Loucy (cell line): ENCODE results near the gene WRAP73.

Source experiments
- H2AFZ ChIP-seq: fragments of 200-600 bp; sonication (generic); 2 replicates; pipeline ENCODE4 v1.6.0; 2016; ENCODE audit warnings: antibody characterized with exemption, mild to moderate bottlenecking, low read length, moderate library complexity
- H3F3A ChIP-seq: fragments of 200-600 bp; 2 replicates; pipeline ENCODE4 v1.6.0; 2016; ENCODE audit warnings: antibody characterized with exemption, low read depth, mild to moderate bottlenecking
- H3K27me3 ChIP-seq: fragments of 200-600 bp; sonication (generic); 2 replicates; pipeline ENCODE4 v1.6.1; 2014; ENCODE audit warnings: low read length, mild to moderate bottlenecking; ENCODE audit not compliant: insufficient read depth, poor library complexity, severe bottlenecking
- H3K36me3 ChIP-seq: fragments of 200-600 bp; sonication (generic); 2 replicates; pipeline ENCODE4 v1.6.1; 2016; ENCODE audit warnings: low read length; ENCODE audit not compliant: insufficient read depth
- H3K4me1 ChIP-seq: fragments of 200-600 bp; sonication (generic); 2 replicates; pipeline ENCODE4 v1.5.1; 2014; ENCODE audit warnings: low read length, mild to moderate bottlenecking; ENCODE audit not compliant: insufficient read depth, poor library complexity, severe bottlenecking
- H3K4me2 ChIP-seq: fragments of 200-600 bp; sonication (generic); 2 replicates; pipeline ENCODE4 v1.6.0; 2014; ENCODE audit warnings: antibody characterized with exemption, low read length, low read depth, mild to moderate bottlenecking; ENCODE audit not compliant: poor library complexity, severe bottlenecking
- H3K4me3 ChIP-seq: fragments of 200-600 bp; sonication (generic); 2 replicates; pipeline ENCODE4 v1.5.1; 2014; ENCODE audit warnings: low read length, mild to moderate bottlenecking, mixed read lengths; ENCODE audit not compliant: poor library complexity, severe bottlenecking
- H3K79me2 ChIP-seq: fragments of 200-600 bp; sonication (generic); 2 replicates; pipeline ENCODE4 v1.6.1; 2014; ENCODE audit warnings: low read length; ENCODE audit not compliant: insufficient read depth
- H3K9ac ChIP-seq: fragments of 200-600 bp; sonication (generic); 2 replicates; pipeline ENCODE4 v1.6.0; 2014; ENCODE audit warnings: mild to moderate bottlenecking, low read depth, low read length, moderate library complexity; ENCODE audit not compliant: poor library complexity, severe bottlenecking
- H3K9me2 ChIP-seq: fragments of 200-600 bp; sonication (generic); replicated peaks from 2 replicates; pipeline ENCODE4 v1.6.1; 2016; ENCODE audit warnings: low read depth, low read length, mixed read lengths
- H3K9me3 ChIP-seq: fragments of 200-600 bp; sonication (generic); 2 replicates; pipeline ENCODE4 v1.6.1; 2014; ENCODE audit warnings: mild to moderate bottlenecking, antibody characterized with exemption, low read length, low read depth; ENCODE audit not compliant: insufficient read depth
- H4K20me1 ChIP-seq: fragments of 200-600 bp; sonication (generic); 2 replicates; pipeline ENCODE4 v1.6.0; 2014; ENCODE audit warnings: antibody characterized with exemption, low read length, mild to moderate bottlenecking; ENCODE audit not compliant: insufficient read depth, poor library complexity, severe bottlenecking
- EZH2phosphoT487 ChIP-seq: fragments of 200-600 bp; IDR thresholded peaks from 2 replicates; pipeline ENCODE4 v1.6.1; 2018; ENCODE audit warnings: antibody characterized with exemption, mild to moderate bottlenecking, moderate library complexity, borderline replicate concordance
- TF ChIP-seq, protein P1 (sequence below): fragments of 200-600 bp; sonication (generic); conservative IDR thresholded peaks from 2 replicates; pipeline ENCODE4 v1.5.1; 2014; ENCODE audit warnings: mild to moderate bottlenecking, antibody characterized with exemption, low read length

WRAP73 gene

GRCh38 chr1:3679799-3680453 is 30.0 kb upstream of the WRAP73 start:
- Histone ChIP-seq H4K20me1 (no peaks in the 10 kb centered on the region), H3K4me2 (no peak overlapping the region), H3K9me3 (no peaks in the 10 kb centered on the region), H3K36me3 (no peaks in the 10 kb centered on the region), H3K4me1 (peaks cover 21% of the 10 kb centered on the region), H3F3A (no peaks in the 10 kb centered on the region), H2AFZ (no peak overlapping the region), H3K9me2 (no peaks in the 10 kb centered on the region), H3K4me3 (no peak overlapping the region), H3K27me3 (no peaks in the 10 kb centered on the region), H3K9ac (no peak overlapping the region), H3K79me2 (no peaks in the 10 kb centered on the region)
- TF ChIP-seq, protein P1, sequence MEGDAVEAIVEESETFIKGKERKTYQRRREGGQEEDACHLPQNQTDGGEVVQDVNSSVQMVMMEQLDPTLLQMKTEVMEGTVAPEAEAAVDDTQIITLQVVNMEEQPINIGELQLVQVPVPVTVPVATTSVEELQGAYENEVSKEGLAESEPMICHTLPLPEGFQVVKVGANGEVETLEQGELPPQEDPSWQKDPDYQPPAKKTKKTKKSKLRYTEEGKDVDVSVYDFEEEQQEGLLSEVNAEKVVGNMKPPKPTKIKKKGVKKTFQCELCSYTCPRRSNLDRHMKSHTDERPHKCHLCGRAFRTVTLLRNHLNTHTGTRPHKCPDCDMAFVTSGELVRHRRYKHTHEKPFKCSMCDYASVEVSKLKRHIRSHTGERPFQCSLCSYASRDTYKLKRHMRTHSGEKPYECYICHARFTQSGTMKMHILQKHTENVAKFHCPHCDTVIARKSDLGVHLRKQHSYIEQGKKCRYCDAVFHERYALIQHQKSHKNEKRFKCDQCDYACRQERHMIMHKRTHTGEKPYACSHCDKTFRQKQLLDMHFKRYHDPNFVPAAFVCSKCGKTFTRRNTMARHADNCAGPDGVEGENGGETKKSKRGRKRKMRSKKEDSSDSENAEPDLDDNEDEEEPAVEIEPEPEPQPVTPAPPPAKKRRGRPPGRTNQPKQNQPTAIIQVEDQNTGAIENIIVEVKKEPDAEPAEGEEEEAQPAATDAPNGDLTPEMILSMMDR = no peak
- TF ChIP-seq EZH2phosphoT487 = no peak

DNA sequence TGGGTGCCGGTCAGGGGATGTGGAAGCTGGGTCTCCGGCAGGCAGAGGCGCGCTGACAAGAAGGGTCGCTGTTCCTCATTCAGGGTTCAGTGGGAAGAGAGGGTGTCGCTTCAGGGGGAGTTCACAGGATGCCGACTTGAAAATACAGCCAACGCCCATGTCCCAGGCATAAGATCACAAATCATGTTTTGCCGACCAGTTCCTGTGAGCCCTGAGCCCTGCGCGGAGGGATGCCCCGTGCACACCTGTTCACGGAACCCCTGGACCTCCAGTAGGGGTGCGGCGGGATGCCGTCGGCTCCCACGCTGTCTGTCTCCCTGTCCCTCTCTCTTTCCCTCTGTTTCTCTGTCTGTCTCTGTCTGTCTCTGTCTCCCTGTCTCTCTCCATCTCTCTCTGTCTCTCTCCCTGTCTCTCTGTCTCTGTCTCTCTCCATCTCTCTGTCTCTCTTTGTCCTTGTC is 29.2 kb upstream of the WRAP73 start:
- no peak overlapping the region for H3K4me2 ChIP-seq
- H3K4me3 ChIP-seq = no peak overlapping the region
- no peaks in the 10 kb centered on the region for H3K79me2 ChIP-seq
- H3K36me3 ChIP-seq = no peaks in the 10 kb centered on the region
- no peaks in the 10 kb centered on the region for H3K27me3 ChIP-seq
- H2AFZ ChIP-seq = no peak overlapping the region
- TF ChIP-seq, protein P1 = no peak
- TF ChIP-seq EZH2phosphoT487 = no peak
- H3F3A ChIP-seq = no peaks in the 10 kb centered on the region
- no peak overlapping the region for H3K9ac ChIP-seq
- H3K9me2 ChIP-seq = no peaks in the 10 kb centered on the region
- H4K20me1 ChIP-seq = no peaks in the 10 kb centered on the region
- H3K9me3 ChIP-seq = no peaks in the 10 kb centered on the region
- H3K4me1 ChIP-seq = peaks cover 21% of the 10 kb centered on the region

DNA sequence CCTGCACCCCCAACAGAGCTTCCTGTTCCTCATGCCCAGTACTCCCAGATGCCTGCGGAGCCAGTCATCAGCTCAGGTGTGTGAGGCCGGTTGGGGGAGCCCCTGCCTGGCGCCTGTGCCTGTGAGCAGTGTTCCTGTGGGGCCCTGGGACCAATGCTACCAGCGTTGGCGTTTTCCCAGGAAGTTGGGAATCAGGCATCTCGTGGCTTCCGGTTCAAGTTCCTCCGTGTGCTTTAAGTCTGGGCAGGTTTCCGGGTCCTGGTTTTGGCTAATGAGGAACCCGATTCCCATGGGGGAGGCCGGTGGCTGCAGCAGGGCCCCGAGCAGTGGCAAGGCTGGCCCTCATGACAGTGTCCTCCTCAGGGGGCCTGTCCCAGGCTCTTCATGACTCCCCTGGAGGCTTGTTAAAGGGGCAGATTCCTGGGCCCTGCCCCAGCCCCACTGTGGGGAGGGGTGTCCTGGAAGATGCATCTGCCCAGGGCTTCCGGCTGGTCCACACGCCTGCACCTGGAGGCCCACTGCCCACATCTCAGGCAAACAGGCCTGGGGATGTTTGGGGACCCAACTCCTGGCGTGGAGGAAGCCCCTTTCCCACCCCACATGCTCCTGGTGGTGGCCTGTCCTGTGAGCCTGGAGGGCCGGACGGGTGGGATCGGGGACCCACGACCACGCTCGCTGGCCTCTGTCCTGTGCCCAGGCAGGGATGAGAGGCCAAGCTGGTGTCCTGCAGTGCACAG is 28.6 kb upstream of the WRAP73 start:
- no peaks in the 10 kb centered on the region for H3K79me2 ChIP-seq
- H3K4me3 ChIP-seq = no peak overlapping the region
- no peaks in the 10 kb centered on the region for H3K36me3 ChIP-seq
- peak overlapping the region; percentile 58 for H3K4me2 ChIP-seq
- no peak overlapping the region for H2AFZ ChIP-seq
- TF ChIP-seq, protein P1 = no peak
- TF ChIP-seq EZH2phosphoT487 = no peak
- H3K9me3 ChIP-seq = no peaks in the 10 kb centered on the region
- H3K4me1 ChIP-seq = peaks cover 21% of the 10 kb centered on the region
- H3F3A ChIP-seq = no peaks in the 10 kb centered on the region
- H3K9me2 ChIP-seq = no peaks in the 10 kb centered on the region
- H3K27me3 ChIP-seq = no peaks in the 10 kb centered on the region
- H3K9ac ChIP-seq = no peak overlapping the region
- H4K20me1 ChIP-seq = no peaks in the 10 kb centered on the region
